ENCODE data around the gene EIF5A2.
"Not testable (repeated sequence)": the region's sequence is repeated elsewhere in the genome, so short reads cannot be mapped to it uniquely, and the experiment has no call there.

- not testable (repeated sequence) for TF ChIP-seq CTCF, POLR2A (IDR thresholded peaks at IDR 0.05)
Observed at GRCh38 chr3:170896333-170896732, 12.1 kb downstream of the EIF5A2 start.

Data from vagina (tissue), 2 donors.